Measurements from ENCODE around the gene TBC1D20. TPM values are rescaled to one million over a fixed set of nuclear protein-coding genes. Genes with fewer than 3 reads are reported as not detected.

Gene TBC1D20
- total and polyA plus RNA-seq, 2 donors = 14.4 to 16.2 TPM

DNA sequence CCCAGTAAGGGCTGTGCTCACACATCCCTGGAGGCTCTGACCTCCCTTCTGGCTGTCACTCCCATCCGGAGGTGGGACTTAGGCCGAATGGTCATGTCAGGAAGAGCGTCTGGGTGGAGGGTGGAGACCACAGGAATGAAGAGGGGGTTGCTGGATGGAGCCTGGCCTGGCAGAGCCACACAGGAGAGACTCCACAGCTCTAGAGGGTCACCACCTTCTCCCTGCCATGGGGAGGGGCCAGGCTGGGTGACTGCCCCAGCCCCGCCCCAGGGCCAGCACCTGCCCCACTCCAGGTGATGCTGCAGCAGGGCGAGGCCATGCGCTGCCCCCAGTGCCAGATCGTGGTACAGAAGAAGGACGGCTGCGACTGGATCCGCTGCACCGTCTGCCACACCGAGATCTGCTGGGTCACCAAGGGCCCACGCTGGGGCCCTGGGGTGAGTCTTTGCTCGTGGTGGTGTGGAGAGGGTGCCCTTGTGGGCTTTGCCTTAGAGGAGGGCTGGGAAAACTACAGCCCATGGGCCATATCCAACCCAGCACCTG is 33.6 kb downstream of the TBC1D20 start:
- Histone ChIP-seq H3K4me1 (ENCODE audit: control insufficient read depth in 2 of 2, insufficient read depth in 2 of 2, low read length in 2 of 2) (no peaks in the 10 kb centered on the region), H3K27ac (ENCODE audit: low read depth in 1 of 2, low read length in 1 of 2) (no peak overlapping the region), H3K27me3 (ENCODE audit: control insufficient read depth in 2 of 2, insufficient read depth in 1 of 2, low read length in 1 of 2) (no peaks in the 10 kb centered on the region), H3K36me3 (ENCODE audit: control insufficient read depth in 2 of 2, insufficient read depth in 2 of 2, low read length in 1 of 2) (peaks cover 64 to 68% of the 10 kb centered on the region in 2 donors), H3K4me3 (ENCODE audit: low read length in 2 of 2) (no peak overlapping the region), H3K9me3 (ENCODE audit: control insufficient read depth in 2 of 2, insufficient read depth in 1 of 2, low read length in 1 of 2) (no peaks in the 10 kb centered on the region)
- no peak for DNase-seq (ENCODE audit: low read depth in 6 of 9, low spot score in 9 of 9)
- 97% methylated on average over 14 of the region's 14 CpGs for WGBS

DNA sequence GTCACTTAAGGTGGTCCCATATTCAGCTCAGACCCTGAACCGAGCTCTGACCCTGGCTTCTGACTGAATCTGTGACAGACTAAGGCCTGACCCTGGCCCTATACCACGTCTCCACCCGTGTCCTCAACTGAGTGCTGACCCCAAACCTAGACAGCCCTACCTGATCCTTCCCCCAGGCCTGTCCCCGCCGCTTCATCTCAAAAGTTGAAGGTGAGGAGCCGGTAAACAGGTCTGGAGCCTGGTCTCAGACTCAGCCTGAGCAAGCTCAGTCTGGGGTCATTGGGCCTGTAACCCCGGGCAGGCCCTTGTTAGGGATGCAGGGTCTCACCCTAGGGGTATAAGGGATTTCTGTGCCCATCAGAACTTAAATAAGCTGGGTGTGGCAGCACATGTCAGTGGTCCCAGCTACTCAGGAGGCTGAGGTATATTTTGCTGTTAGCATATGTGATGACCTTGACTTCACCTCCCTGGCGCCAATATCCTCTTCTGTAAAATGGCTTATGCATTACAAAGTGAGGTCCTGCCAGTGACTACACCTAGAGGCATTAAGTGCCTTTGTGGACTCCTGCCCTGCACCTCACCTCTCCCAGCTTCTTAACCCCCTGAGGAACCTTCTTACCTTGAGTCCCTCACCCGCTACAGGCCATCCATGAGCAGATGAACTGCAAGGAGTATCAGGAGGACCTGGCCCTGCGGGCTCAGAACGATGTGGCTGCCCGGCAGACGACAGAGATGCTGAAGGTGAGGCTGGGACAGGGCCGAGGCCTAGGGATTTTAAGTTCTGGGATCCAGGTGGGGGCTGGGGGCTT is 34.3 kb downstream of the TBC1D20 start:
- no peaks in the 10 kb centered on the region for H3K4me1 ChIP-seq (ENCODE audit: control insufficient read depth in 2 of 2, insufficient read depth in 2 of 2, low read length in 2 of 2)
- DNase-seq (ENCODE audit: low read depth in 6 of 9, low spot score in 9 of 9) = no peak
- WGBS = 98% methylated on average over 14 of the region's 14 CpGs
- no peaks in the 10 kb centered on the region for H3K27me3 ChIP-seq (ENCODE audit: control insufficient read depth in 2 of 2, insufficient read depth in 1 of 2, low read length in 1 of 2)
- no peak overlapping the region for H3K27ac ChIP-seq (ENCODE audit: low read depth in 1 of 2, low read length in 1 of 2)
- no peak overlapping the region for H3K4me3 ChIP-seq (ENCODE audit: low read length in 2 of 2)
- H3K9me3 ChIP-seq (ENCODE audit: control insufficient read depth in 2 of 2, insufficient read depth in 1 of 2, low read length in 1 of 2) = no peaks in the 10 kb centered on the region
- H3K36me3 ChIP-seq (ENCODE audit: control insufficient read depth in 2 of 2, insufficient read depth in 2 of 2, low read length in 1 of 2) = peaks cover 66 to 74% of the 10 kb centered on the region in 2 donors

DNA sequence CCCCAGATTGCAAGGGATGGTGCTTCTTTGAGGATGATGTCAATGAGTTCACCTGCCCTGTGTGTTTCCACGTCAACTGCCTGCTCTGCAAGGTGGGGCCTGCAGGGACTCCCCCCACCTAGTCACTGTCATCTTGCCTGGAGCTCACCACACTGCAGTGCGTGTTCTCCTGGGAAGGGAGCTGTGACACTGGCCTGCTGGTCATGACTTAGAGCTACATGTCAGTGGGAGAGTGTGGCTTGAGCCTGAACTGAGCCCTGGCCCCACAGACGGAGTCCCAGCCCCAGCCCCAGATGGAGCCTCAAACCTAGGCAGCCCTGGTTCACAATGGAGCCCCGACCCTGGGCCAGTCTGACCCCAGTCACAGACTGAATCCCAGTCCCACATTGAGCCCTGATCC is 34.9 kb downstream of the TBC1D20 start:
- no peaks in the 10 kb centered on the region for H3K9me3 ChIP-seq (ENCODE audit: control insufficient read depth in 2 of 2, insufficient read depth in 1 of 2, low read length in 1 of 2)
- H3K4me1 ChIP-seq (ENCODE audit: control insufficient read depth in 2 of 2, insufficient read depth in 2 of 2, low read length in 2 of 2) = no peaks in the 10 kb centered on the region
- H3K27ac ChIP-seq (ENCODE audit: low read depth in 1 of 2, low read length in 1 of 2) = no peak overlapping the region
- DNase-seq (ENCODE audit: low read depth in 6 of 9, low spot score in 9 of 9) = no peak
- no peaks in the 10 kb centered on the region for H3K27me3 ChIP-seq (ENCODE audit: control insufficient read depth in 2 of 2, insufficient read depth in 1 of 2, low read length in 1 of 2)
- H3K4me3 ChIP-seq (ENCODE audit: low read length in 2 of 2) = no peak overlapping the region
- 97% methylated on average over 4 of the region's 4 CpGs for WGBS
- H3K36me3 ChIP-seq (ENCODE audit: control insufficient read depth in 2 of 2, insufficient read depth in 2 of 2, low read length in 1 of 2) = peaks cover 64 to 73% of the 10 kb centered on the region in 2 donors

DNA sequence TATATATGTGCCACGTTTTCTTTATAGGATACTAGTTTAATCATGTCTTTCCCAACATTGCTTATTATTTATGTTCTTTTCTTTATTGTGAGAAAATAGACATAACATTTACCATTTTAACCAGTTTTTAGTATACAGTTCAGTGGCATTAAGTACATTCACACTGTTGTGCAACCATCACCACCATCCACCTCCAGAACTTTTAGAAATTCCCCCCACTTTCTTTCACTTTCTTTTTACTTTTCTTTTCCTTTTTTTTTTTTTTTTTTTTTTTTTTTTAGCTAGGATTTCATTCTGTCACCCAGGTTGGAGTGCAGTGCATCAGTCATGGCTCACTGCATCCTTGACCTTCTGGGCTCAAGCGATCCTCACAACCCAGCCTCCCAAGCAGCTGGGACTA is 35.8 kb downstream of the TBC1D20 start:
- Histone ChIP-seq H3K4me1 (ENCODE audit: control insufficient read depth in 2 of 2, insufficient read depth in 2 of 2, low read length in 2 of 2) (no peaks in the 10 kb centered on the region), H3K27ac (ENCODE audit: low read depth in 1 of 2, low read length in 1 of 2) (no peak overlapping the region), H3K27me3 (ENCODE audit: control insufficient read depth in 2 of 2, insufficient read depth in 1 of 2, low read length in 1 of 2) (no peaks in the 10 kb centered on the region), H3K4me3 (ENCODE audit: low read length in 2 of 2) (no peak overlapping the region), H3K9me3 (ENCODE audit: control insufficient read depth in 2 of 2, insufficient read depth in 1 of 2, low read length in 1 of 2) (no peaks in the 10 kb centered on the region), H3K36me3 (ENCODE audit: control insufficient read depth in 2 of 2, insufficient read depth in 2 of 2, low read length in 1 of 2) (peaks cover 62 to 73% of the 10 kb centered on the region in 2 donors)
- WGBS = 97% methylated on average over 2 of the region's 2 CpGs
- no peak for DNase-seq (ENCODE audit: low read depth in 6 of 9, low spot score in 9 of 9)

DNA sequence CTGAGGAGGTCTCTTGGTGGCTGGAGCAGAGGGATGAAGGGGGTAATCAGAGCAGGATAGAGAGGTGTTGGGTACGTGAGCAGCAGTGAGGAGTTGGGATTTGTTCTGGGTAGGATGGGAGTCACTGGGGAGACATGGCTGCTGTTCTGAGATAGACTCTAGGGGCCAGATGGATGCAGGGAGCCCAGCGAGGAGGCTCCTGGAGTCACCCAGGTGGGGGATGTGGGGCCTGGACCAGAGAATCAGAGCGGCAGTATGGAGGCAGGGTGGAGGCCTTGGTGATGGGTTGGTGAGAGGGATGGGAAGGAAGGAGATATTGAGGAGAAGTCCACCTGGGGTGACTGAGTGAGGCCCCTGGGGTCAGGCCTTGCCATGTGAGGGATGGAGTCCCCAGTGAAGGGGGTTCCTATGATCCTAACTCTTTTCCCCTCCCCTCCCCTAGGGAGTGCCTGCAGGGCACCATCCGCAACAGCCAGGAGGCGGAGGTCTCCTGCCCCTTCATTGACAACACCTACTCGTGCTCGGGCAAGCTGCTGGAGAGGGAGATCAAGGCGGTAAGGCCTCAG is 40.6 kb downstream of the TBC1D20 start:
- H3K4me3 ChIP-seq (ENCODE audit: low read length in 2 of 2) = no peak overlapping the region
- no peak for DNase-seq (ENCODE audit: low read depth in 6 of 9, low spot score in 9 of 9)
- H3K4me1 ChIP-seq (ENCODE audit: control insufficient read depth in 2 of 2, insufficient read depth in 2 of 2, low read length in 2 of 2) = peaks cover 4 to 5% of the 10 kb centered on the region in 2 donors
- no peak overlapping the region for H3K27ac ChIP-seq (ENCODE audit: low read depth in 1 of 2, low read length in 1 of 2)
- peaks cover 52 to 68% of the 10 kb centered on the region in 2 donors for H3K36me3 ChIP-seq (ENCODE audit: control insufficient read depth in 2 of 2, insufficient read depth in 2 of 2, low read length in 1 of 2)
- WGBS = 99% methylated on average over 8 of the region's 8 CpGs
- H3K9me3 ChIP-seq (ENCODE audit: control insufficient read depth in 2 of 2, insufficient read depth in 1 of 2, low read length in 1 of 2) = peaks cover 3 to 7% of the 10 kb centered on the region in 2 donors
- H3K27me3 ChIP-seq (ENCODE audit: control insufficient read depth in 2 of 2, insufficient read depth in 1 of 2, low read length in 1 of 2) = no peaks in the 10 kb centered on the region

DNA sequence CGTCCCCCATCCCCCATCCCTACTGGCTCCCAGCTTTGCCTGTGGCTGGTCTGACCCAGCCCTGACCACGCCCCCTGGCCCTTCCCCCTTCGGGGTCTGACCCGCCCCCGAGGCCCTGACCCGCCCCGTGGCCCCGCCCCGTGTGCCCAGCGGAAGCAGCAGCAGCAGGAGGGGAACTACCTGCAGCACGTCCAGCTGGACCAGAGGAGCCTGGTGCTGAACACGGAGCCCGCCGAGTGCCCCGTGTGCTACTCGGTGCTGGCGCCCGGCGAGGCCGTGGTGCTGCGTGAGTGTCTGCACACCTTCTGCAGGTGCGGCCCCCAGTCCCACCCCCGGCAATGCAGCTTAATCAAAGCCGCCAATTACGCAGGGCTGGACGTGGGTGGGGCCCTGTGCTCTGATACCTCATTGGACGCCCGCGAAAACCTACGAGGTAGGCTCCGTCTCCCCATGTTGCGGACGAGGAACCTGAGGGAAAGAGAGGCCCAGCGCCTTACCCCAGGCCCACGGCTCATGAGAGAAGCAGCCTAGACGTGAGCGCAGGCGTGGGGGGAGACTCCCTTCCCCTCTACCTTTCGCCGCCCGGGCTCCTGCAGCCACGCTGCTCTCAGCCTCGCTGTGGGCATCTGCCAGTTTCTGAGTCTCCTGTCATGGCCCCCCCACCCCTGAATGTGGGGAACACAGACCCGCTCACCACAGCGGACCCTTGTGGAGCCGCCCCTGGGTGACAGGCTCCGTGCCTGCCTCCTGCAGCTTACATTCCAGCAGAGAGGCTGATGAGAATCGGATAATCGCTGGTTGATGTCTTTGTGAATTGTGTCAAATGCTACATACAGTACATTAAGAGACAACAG is 41.4 kb downstream of the TBC1D20 start:
- no peak overlapping the region for H3K27ac ChIP-seq (ENCODE audit: low read depth in 1 of 2, low read length in 1 of 2)
- peaks cover 55 to 71% of the 10 kb centered on the region in 2 donors for H3K36me3 ChIP-seq (ENCODE audit: control insufficient read depth in 2 of 2, insufficient read depth in 2 of 2, low read length in 1 of 2)
- no peak for DNase-seq (ENCODE audit: low read depth in 6 of 9, low spot score in 9 of 9)
- H3K4me1 ChIP-seq (ENCODE audit: control insufficient read depth in 2 of 2, insufficient read depth in 2 of 2, low read length in 2 of 2) = peaks cover 4 to 5% of the 10 kb centered on the region in 2 donors
- 96% methylated on average over 48 of the region's 49 CpGs for WGBS
- H3K27me3 ChIP-seq (ENCODE audit: control insufficient read depth in 2 of 2, insufficient read depth in 1 of 2, low read length in 1 of 2) = no peaks in the 10 kb centered on the region
- H3K4me3 ChIP-seq (ENCODE audit: low read length in 2 of 2) = no peak overlapping the region
- H3K9me3 ChIP-seq (ENCODE audit: control insufficient read depth in 2 of 2, insufficient read depth in 1 of 2, low read length in 1 of 2) = peaks cover 3 to 7% of the 10 kb centered on the region in 2 donors

DNA sequence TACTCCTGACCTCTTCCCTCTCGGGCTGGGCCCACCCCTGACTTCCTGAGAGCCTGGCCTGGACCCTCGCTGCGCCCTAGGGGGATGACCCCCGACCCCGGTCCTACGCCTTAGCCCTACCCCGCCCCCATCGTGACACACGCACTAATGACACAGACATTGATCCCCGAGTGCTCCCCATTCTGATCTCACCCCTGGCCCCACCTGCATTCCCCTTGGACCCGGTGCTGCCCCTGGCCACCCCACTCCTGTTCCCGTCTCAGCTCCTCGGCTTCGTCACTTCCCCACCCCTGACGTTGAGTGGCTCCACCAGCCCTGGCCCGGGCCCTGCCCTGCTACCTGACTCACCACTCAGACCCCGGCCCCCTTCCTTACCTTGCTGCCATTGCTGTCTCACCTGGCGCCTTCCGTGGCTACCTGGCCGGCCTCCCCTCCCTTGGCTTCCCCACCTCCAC is 42.1 kb downstream of the TBC1D20 start:
- no peak for DNase-seq (ENCODE audit: low read depth in 6 of 9, low spot score in 9 of 9)
- peaks cover 4 to 5% of the 10 kb centered on the region in 2 donors for H3K4me1 ChIP-seq (ENCODE audit: control insufficient read depth in 2 of 2, insufficient read depth in 2 of 2, low read length in 2 of 2)
- no peaks in the 10 kb centered on the region for H3K27me3 ChIP-seq (ENCODE audit: control insufficient read depth in 2 of 2, insufficient read depth in 1 of 2, low read length in 1 of 2)
- 98% methylated on average over 20 of the region's 20 CpGs for WGBS
- H3K4me3 ChIP-seq (ENCODE audit: low read length in 2 of 2) = no peak overlapping the region
- peaks cover 55 to 76% of the 10 kb centered on the region in 2 donors for H3K36me3 ChIP-seq (ENCODE audit: control insufficient read depth in 2 of 2, insufficient read depth in 2 of 2, low read length in 1 of 2)
- H3K9me3 ChIP-seq (ENCODE audit: control insufficient read depth in 2 of 2, insufficient read depth in 1 of 2, low read length in 1 of 2) = peaks cover 3 to 7% of the 10 kb centered on the region in 2 donors
- no peak overlapping the region for H3K27ac ChIP-seq (ENCODE audit: low read depth in 1 of 2, low read length in 1 of 2)

DNA sequence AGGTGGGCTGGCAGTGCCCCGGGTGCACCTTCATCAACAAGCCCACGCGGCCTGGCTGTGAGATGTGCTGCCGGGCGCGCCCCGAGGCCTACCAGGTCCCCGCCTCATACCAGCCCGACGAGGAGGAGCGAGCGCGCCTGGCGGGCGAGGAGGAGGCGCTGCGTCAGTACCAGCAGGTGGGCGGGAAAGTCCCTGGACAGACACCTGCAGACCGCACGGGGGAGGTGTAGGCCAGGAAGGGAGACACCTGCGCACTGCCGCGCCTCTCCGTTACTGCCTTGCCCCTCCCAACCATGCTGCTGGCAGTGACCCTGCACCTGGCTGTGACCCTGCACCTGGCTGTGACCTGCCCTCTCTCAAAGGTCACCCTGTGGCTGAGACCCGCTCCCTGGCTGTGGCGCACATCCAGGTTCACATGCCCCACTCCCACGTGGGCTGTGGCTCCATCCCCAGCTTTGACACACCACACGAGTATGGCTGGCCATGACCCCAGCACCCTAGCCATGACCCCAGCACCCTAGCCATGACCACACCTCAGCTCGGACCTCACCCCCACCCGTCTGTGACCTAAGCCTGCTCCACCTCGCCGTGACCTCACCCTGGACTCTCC is 42.7 kb downstream of the TBC1D20 start:
- H3K36me3 ChIP-seq (ENCODE audit: control insufficient read depth in 2 of 2, insufficient read depth in 2 of 2, low read length in 1 of 2) = peaks cover 55 to 76% of the 10 kb centered on the region in 2 donors
- no peaks in the 10 kb centered on the region for H3K27me3 ChIP-seq (ENCODE audit: control insufficient read depth in 2 of 2, insufficient read depth in 1 of 2, low read length in 1 of 2)
- H3K4me1 ChIP-seq (ENCODE audit: control insufficient read depth in 2 of 2, insufficient read depth in 2 of 2, low read length in 2 of 2) = peaks cover 4 to 5% of the 10 kb centered on the region in 2 donors
- H3K9me3 ChIP-seq (ENCODE audit: control insufficient read depth in 2 of 2, insufficient read depth in 1 of 2, low read length in 1 of 2) = peaks cover 3 to 7% of the 10 kb centered on the region in 2 donors
- 95% methylated on average over 32 of the region's 32 CpGs for WGBS
- H3K4me3 ChIP-seq (ENCODE audit: low read length in 2 of 2) = no peak overlapping the region
- H3K27ac ChIP-seq (ENCODE audit: low read depth in 1 of 2, low read length in 1 of 2) = no peak overlapping the region
- DNase-seq (ENCODE audit: low read depth in 6 of 9, low spot score in 9 of 9) = no peak
